ENCODE data around the gene CNN3.

Gene CNN3

GRCh38 chr1:94854458-94855306 is 72.2 kb downstream of the CNN3 start:
- DNase-seq, result peak; percentile 63

GRCh38 chr1:94852788-94853187 is 74.1 kb downstream of the CNN3 start:
- no peak for DNase-seq

GRCh38 chr1:94851571-94851970 is 75.3 kb downstream of the CNN3 start:
- DNase-seq, result no peak

All from stimulated activated naive CD4-positive, alpha-beta T cell treated with Interleukin-2 at 50 U/mL for 16 hours (primary cell).